Stimulated activated CD8-positive, alpha-beta memory T cell treated with anti-CD3 and anti-CD28 coated beads, Interleukin-7, amount 100 ng/mL, for 24 hours (primary cell): Measurements from ENCODE around the gene CD200R1L.

Experiments
- DNase-seq: peaks from one replicate; pipeline ENCODE4 v3.0.0-alpha.2; 2020; ENCODE audit warnings: low read depth

Gene CD200R1L

DNA sequence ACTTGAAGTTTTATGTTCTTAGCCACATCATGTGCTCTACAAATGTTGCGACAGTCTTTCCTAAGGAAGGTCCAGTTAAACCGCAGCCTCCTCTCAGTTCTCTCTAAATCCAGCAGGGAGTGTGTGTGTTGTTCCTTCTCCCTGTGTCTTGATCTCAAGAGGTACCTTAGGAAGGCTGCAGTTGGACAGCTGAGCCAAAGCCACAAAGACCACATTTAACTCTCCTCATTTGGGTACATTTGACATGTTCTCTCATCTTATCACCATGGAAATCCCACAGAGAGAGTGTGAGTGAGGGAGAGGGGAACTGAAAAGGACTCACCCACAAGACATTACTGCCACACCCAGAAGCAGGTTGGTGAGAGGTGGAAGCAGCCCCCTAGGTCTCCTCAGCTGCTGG, 79.5 kb downstream of the CD200R1L start:
- DNase-seq = no peak
